DND-41 (cell line): ENCODE measurements around the gene AANAT.
"Not testable (repeated sequence)": the region's sequence is repeated elsewhere in the genome, so short reads cannot be mapped to it uniquely, and the experiment has no call there.

Experiments
- EZH2 ChIP-seq: IDR thresholded peaks from 3 replicates; pipeline ENCODE4 v1.6.1; 2012; ENCODE audit warnings: borderline replicate concordance, low read depth, mild to moderate bottlenecking, moderate library complexity, low read length, inconsistent platforms; ENCODE audit not compliant: severe bottlenecking
- TF ChIP-seq, protein P1 (sequence below): IDR thresholded peaks from 2 replicates; pipeline ENCODE4 v1.5.1; 2012; ENCODE audit warnings: borderline replicate concordance, low read length, moderate library complexity, mild to moderate bottlenecking; ENCODE audit not compliant: poor library complexity, severe bottlenecking; ENCODE audit errors: extremely low read depth

DNA sequence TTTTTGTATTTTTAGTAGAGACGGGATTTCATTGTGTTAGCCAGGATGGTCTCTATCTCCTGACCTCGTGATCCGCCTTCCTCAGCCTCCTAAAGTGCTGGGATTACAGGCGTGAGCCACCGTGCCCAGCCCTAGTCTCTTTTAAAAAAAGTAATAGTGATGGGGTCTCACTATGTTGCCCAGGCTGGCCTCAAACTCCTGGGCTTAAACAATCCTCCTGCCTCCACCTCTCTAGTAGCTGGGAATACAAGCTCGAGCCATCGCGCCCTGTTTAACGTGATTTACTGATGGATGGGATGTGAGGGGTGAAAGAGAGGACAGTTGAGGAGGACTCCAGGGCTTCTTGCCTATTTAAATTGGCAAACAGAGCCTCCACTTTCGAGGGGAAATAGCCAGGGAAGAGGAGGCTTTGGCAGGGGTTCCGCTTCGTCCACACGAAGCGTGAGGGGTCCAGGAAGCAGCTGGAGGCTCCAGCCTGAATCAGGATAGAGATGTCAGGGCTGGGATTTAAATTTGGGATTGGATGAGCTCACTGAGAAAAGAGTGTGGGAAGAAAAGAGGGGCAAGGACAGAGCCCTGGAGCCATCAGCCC is 41.2 kb downstream of the AANAT start:
- TF ChIP-seq, protein P1, sequence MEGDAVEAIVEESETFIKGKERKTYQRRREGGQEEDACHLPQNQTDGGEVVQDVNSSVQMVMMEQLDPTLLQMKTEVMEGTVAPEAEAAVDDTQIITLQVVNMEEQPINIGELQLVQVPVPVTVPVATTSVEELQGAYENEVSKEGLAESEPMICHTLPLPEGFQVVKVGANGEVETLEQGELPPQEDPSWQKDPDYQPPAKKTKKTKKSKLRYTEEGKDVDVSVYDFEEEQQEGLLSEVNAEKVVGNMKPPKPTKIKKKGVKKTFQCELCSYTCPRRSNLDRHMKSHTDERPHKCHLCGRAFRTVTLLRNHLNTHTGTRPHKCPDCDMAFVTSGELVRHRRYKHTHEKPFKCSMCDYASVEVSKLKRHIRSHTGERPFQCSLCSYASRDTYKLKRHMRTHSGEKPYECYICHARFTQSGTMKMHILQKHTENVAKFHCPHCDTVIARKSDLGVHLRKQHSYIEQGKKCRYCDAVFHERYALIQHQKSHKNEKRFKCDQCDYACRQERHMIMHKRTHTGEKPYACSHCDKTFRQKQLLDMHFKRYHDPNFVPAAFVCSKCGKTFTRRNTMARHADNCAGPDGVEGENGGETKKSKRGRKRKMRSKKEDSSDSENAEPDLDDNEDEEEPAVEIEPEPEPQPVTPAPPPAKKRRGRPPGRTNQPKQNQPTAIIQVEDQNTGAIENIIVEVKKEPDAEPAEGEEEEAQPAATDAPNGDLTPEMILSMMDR = not testable (repeated sequence)
- not testable (repeated sequence) for TF ChIP-seq EZH2
